Suppressor macrophage treated with lipopolysaccharide for 1 hour (primary cell): ENCODE measurements around the gene STX8.
"Not testable (repeated sequence)": the region's sequence is repeated elsewhere in the genome, so short reads cannot be mapped to it uniquely, and the experiment has no call there.

Experiments used
- DNase-seq, 3 donors: peaks; one replicate each; pipeline ENCODE4 v3.0.0-alpha.2; 2020 to 2022

Gene STX8

DNA sequence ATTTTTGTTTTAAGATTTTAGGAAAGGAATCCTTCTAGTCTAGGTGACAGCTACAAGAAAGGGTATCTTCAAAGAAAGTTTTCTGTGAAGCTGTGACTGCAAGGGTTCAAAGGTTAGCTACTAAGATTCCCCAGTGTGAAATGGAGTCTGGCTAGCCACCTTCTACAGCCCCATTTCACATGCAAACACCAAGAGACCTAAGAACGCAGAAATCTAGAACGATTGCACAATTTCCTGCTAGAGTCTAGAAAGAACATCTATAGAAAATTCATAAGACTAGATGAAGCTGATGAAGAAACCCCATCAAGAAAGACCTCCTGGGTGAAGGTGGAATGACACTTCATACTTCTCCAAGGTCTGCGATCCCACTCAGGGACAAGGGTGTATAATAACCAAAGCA, 77.1 kb downstream of the STX8 start:
- DNase-seq: no peak

DNA sequence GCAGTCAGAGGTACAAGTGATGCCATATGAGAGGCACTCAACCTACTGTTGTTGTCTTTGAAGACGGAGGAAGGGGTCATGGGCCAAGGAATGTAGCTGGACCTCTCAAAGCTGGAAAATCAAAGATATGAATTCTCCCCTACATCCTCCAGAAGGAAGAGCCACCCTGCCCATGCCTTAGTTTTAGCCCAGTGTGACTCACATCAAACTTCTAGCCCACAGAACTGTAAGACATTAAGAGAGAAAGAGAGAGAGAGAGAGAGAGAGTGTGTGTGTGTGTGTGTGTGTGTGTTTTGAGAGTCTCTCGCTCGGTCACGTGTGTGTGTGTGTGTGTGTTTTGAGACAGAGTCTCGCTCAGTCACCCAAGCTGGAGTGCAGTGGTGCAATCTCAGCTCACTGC, 87.1 kb downstream of the STX8 start:
- no peak for DNase-seq

DNA sequence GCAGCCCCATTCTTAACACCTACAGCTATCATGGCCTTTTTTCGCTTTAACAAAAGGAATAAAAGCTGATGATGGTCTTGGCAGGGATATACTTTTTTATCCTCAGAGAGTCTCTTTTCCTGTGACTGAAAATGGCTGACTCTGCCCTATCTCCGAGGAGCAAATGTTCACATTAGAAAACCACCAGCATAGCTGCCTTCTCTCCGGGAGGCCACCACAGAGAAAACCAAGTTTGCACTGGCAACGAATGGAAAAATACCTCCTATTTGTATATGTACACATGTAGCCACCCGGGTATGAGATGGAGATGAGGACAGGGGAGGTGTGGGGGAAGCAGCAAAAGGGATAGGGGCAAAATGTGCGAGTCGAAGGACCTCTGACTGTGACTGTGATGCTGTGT, 88.2 kb downstream of the STX8 start:
- no peak for DNase-seq

DNA sequence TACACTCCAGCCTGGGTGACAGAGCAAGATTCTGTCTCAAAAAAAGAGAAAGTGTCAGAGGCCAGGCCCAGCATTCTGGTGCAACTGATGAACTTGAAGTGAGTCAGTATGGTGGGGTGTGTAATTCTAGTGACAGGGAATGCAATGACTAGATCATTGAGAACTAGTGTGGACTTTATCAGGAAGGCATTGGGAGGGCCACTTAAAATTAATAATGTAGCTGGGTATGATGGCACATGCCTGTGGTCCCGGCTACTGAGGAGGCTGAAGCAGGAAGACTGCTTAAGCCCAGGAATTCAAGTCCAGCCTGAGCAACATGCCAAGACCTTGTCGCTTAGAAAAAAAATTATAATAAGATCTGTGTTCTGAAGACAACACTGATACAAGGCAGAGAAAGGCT, 90.8 kb downstream of the STX8 start:
- no peak for DNase-seq

DNA sequence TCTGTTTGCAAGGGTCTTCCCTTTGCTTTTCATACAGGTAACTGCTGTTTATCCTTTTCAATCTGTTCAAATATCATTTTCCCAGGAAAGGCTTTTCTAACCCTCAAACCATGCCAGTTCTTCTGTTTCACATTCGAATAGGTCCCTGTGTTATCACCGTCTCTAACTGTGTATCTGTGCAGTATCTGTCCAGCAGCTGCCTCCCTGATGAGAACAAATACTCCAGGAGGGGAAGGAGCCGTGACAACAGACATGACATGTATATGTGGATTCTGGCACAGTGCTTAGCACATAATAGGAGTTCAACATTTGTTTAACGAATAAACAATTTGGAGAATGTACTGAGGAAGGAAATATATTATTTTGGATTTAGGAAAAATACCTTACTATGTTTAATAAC, 95.7 kb downstream of the STX8 start:
- no peak for DNase-seq

DNA sequence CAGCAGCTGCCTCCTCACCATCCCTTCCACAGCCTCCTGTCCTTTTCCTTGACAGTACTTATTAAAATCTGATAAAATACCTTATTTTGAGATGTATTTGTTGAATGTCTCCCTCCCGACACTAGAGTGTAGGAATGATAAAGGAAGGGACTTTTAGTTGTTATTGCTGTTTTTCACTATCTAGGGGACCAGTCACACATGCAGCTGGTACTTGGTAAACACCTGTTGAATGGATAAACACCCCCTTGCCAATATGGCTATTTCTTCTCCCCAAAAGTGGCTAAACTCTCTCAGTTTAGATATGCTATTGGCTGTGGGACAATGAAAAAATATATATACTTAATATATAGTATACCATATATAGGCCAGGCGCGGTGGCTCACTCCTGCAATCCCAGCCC, 96.7 kb downstream of the STX8 start:
- no peak for DNase-seq

DNA sequence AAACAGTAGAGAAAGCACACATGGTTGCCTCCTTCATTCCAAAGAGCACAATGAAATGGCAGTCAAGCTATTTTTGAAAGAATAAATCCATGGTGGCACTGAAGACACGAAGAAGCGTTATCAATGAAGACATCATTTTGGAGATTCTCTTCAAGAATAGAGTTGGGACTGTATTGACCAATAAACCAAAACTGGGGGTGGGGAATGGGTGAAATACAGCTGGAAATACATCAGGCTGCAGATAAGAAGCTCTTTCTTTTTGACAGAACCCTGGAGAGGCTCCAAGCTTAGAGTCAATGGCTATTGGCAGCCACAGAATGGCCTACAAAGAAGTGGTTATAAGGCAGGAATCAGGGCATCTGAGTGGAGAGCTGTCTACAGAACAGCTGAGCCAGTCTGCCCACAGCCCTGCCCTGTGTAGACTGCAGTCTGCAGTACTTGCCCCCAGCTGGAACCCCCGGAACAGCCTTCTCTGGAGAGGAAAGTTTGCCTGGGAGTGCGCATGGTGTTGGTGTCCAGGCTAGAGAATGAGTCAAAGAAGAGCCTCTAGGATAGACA, 100.4 kb downstream of the STX8 start:
- no peak for DNase-seq

DNA sequence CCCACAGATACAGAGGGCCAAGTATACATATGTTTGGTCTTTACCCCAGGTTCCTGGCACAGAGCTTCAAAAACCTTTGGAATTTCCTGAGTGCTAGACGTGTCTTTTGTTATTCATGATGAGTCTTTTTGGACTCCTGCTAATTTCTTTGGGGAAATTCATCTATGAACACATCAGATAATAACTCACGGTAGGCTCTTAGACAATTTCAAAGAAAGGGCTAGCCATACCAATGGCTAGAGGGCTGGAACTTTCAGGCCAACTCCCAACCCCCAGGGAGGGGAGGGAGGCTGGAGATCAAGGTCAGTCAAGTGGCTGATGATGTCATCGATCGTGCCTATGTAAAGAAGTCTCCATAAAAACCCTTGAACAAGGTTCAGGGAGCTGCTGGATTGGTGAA, 101.9 kb downstream of the STX8 start:
- DNase-seq: peak in 2 of 3 donors; percentile 9 to 32

DNA sequence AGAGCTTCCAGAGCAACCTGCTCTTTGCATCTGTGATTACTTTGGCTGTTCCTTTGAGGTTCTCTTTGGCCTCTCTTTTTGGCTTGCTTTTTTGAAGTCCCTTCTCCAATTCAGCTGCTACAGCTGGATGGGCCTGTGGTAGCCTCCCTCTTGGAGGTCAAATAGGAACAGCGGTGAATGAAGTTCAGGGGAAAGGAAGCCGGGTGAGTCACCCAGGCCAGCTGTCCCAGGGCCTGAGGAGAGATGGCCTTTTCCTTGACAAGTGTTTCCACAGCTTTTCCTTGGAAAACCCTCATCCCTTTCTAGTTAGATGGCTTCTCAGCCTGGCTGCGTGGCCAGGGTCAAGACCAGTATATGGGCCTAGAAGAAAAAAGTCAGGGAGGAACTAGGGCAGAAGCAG, 103.1 kb downstream of the STX8 start:
- no peak for DNase-seq

DNA sequence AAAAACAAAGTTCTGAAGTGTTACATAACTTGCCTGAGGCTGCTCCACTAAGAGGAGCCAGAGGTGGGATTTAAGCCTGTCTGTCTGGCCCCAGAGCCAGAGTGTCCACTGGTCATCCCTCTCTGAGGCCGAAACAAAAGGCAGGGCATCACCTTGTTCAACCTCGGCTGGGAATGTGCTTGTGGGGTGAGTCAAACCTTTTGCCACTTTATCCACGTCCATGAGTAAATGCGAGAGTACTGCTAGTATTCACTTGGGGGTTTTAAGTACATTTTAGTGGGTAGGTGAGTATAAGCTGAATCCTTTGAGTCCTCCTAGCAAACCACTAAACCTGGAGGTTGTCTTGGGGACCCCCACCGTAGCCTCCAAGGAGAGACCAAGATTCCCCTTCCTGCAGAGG, 103.5 kb downstream of the STX8 start:
- no peak for DNase-seq

DNA sequence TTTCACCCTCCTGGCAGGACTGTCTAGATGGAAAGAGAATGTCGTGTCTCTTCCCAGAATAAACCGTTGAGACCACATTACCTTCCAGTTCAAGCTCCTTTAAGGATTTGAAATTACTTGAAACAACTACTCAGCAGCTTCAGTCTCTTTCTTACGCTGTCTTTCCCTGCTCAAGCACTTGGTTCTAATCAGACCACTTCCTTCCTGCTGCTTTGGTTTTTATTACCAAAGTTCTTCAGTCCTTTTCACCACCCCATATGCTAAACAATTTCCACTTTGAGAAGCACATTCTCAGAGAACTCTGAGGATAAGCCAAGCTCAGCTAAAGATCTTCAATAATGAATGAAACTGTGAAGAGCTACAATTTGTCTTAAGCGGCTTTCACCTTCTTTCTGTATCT, 105.4 kb downstream of the STX8 start:
- no peak for DNase-seq

DNA sequence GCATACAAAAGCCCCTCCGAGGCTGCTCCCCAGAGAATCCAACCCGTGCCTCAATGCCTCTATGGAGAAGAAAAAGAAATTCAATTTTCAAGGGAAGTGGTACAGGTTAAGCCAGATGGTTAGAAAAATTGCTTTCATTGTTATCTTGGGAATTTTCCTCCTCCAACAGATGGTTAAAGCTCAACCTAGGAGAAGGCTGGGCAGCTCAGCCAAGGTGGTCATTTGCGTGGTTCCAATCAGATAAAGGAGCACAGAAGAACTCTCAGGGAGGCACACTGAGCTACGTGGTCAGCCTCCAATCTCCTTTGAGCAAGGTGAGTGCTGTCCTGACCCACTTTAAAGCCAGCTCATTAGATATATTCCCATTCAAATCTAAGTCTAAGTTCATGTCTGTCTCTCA, 106.7 kb downstream of the STX8 start:
- no peak for DNase-seq

DNA sequence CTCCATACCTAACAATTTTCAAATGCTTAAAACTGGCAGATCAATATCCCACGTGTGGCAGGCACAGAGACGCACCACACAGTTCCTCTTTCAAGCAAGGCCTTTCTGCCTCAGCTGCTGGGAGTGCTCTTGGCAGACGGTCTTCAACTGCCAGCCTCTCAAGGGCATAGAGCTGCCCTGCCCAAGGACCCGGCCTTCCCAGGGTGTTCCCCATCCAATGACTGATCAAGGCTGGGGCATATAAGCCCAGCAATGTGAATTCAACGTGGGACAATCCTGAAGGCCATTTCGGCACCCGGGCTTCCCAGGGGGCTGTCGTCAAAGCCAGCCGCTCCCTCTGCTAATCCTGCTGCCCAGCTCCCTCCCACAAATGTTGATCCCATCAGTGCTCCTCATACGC, 107.1 kb downstream of the STX8 start:
- DNase-seq: no peak

DNA sequence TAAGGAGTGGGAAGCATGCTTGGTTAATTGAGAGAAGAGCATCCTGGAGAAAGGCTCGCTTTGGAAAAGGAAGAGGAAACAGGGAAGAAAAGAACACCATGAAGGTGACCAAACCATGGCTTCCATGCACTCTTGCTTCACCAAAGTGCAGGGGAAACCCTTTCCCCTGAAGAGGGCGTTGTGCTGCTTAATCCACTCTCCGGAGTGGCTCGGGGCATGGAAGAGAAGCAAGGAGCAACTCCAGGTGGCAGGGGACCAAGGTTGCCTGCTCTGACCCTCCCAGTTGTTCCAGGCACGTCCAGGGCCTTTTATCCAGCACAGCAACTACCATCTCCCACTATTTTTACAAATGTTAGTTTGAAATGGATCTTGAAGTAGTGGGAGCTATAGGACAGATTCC, 108.1 kb downstream of the STX8 start:
- no peak for DNase-seq

DNA sequence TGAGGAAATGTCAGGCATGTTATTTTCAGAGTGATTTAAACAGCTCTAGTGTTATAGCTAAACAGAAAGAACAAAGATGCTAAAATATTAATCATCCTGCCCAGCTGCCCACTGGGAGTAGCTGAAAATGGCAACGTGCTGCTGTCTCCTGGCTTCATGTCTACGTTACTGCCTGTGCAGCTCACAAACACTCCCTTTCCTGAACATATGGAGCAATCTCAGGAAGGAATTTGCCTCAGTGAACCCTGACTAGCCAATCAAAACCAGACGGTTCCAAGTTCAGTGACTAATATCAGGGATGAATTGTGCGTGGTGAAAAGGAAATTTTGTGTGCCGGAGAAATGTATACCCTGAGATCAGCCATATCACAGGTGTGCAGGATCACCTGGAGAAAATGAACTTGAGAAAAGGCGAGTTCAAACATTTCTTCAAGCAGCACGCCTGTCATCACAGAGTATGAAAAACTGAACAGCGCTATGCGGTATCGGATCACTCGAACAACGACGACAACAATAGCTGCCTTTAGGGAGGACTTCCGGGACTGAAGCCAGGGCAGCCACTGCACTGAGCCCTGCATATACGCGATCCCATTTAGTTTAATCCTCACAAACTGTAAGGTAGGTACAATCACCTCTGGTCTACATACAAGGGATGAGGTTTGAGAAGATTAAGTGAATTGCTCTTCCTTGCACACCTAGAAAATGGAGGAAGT, 110.3 kb downstream of the STX8 start:
- DNase-seq: no peak

DNA sequence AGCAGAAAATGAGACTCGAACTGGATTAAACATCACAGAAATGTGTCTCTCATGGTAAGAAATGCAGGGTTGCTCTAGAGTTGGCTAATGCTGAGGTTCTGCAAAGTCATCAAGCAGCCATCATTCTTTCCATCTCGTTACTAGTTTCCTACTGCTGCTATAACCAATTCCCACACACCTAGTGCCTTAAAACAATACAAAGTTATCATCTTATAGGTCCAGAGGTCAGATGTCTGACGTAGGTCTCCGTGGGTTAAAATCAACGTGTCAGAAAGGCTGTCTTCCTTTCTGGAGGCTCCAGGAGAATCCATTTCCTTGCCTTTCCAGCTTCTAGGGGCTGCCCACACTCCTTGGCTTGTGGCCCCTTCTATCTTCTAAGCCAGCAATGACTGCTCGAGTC, 118.6 kb downstream of the STX8 start:
- no peak for DNase-seq

DNA sequence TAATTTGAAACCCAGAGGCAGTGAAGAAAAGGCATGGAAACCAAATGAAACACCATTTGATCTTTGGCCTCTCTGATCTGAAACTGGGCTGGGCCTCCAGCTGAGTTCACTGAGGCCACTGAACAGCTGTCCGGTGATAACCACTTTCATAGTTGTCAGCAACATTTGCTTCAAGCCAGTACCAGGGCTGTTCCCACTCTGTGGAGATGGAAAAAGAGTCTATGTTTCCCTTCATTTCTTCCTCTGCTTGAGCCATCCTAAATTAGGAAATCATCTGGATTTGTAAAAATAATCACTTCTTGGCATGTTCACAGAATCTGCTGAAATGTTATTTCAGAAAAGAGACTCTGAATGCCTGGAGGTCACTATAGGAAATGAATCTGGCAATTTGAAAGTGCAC, 119.3 kb downstream of the STX8 start:
- no peak for DNase-seq

DNA sequence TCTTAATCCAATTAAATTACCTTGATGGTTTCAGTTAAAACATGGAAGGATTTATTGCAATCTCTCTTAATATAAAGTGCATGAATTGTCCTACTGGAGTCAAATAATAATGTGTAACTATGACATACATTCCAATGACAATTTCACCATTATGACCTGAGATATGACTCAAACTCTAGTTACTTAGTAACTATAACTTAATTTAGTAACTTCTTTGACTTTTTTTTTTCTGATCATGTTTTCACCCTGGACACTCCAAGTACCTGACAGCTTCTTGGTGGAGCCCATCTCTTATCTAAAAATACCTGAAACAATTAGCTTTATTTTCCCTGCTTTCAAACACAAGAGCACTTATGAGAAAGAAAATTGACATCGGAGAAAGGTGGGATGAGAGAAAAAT, 123.7 kb downstream of the STX8 start:
- DNase-seq: peak in 1 of 3 donors; percentile 10

DNA sequence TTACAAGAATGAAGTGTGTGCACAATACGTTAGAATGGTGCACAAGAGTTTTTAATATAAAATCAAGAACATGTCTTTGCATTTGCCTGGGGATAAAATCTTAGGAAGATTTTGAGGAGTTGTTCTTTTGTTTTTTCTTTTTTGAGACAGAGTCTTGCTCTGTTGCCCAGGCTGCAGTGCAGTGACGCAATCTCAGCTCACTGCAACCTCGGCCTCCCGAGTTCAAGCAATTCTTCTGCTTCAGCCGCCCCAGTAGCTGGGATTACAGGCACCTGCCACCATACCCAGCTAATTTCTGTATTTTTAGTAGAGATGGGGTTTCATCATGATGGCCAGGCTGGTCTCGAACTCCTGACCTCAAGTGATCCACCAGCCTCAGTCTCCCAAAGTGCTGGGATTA, 128.3 kb downstream of the STX8 start:
- not testable (repeated sequence) for DNase-seq

DNA sequence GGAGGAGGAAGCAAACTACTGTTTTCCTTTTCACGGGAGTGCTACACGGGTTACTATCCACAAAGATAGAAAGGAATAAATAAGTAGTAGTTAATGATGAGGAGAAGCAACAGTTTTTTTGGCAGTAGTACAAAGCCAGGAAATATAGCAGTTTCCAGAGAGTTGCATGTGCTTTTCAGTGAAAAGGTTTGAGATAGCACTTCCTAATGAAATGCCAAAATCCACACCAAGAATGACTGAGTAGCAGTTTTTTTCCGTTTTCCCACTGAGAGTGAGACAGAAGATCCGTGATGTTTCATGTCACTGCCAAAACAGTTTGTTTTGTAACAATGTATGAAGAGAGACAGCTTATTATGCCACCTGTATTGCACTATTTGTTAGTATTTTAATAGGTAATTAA, 129.1 kb downstream of the STX8 start:
- no peak for DNase-seq

DNA sequence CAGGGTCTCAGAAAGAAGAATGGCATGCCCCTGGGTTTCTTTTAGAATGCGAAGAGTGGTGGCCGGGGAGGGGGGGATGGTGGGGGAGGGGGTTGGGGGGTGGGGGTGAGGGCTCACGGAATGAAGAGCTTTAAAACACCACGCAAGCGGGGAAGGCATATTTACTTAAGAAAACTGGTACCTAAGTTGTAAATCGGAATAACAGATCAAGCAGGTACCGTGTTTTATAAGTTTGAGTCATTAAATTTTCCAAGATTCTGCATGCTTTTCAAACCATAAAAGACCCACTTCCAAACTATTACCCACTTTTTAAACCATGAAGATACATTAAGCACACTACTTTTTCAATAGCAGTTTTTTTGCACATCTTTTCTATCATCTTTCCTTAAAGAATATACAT, 130.2 kb downstream of the STX8 start:
- DNase-seq: no peak

DNA sequence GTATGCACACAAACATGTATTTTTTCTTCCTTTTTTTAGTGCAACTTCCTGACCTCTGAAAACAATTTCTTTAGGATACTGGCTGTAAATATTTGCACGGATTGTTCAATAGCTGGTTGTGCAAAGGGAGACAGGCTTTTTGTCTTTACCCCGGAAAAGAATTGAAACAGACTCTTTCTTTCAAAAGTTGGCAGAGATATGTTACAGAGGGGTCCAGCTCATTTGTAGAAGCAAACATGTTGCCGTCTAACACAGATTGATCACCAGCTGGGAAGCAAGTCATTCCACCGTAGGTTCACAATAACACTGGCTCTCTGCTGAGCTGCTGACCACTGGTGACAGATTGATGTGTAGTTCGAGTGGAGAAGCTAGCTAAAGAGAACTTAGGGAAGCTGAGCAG, 130.9 kb downstream of the STX8 start:
- no peak for DNase-seq

DNA sequence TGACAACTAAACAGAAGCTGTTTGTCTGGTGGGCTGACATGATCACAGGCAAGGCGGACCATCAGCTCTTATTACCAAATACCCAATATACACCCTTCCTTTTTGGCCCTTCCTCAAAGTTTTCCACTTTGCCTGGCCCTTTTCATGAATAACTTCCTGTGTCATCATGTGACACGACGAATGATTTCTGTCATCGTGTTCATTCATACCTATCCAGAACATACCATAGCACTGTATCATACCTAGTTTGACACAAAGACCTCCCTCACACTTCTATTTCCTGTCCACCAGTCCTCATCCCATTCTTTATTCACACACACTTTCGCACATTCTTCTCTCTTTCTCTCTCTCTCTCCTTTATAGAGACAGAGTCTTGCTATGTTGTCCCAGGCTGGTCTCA, 131.8 kb downstream of the STX8 start:
- DNase-seq: no peak

DNA sequence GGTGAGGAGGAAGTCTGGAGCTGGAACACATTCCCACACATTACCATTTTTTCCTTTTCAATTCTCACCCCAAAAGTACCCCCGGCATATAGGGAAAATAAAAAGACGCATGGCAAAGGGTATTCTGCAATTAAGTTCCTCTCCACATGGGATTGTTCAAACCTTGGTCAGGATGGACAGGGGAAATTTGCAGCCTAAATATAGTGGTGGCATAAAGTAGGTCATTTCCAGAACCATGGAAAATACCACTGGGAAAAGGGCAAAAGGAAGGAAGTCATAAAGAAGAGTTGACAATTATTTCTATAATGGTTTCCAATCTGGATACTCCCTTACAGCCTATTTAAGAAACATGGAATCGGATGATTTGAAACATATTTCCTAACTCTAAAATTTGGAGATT, 135.8 kb downstream of the STX8 start:
- DNase-seq: no peak

DNA sequence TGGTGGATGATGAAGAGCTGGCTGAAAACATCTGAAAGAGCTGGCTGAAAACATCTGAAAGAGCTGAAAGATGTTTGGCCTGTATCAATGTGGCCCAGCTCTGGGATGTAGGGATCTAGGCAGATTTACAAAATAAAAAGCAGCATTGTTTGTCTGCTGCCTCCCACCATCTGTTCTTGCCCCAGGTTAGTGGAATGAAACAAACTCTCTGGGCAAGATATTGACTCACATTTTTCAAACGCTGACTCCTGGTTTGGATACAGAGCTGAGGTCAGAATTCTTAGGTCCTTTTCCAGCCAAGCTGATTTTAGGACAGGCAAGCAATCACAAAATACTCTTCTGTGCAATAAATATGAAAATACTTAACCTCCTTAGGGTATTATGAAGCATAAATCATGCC, 139.0 kb downstream of the STX8 start:
- no peak for DNase-seq
